Keratinocyte (primary cell): ENCODE results near the gene OLFM2. TPM values are rescaled to one million over a fixed set of nuclear protein-coding genes. Genes with fewer than 3 reads are reported as not detected.

ENCODE experiments used
- DNase-seq: peaks from one replicate; pipeline ENCODE4 v3.0.0-alpha.2; 2011; ENCODE audit warnings: low read depth, missing footprints, low spot score
- FAIRE-seq: peaks from 2 replicates; lab custom pipeline; 2011; peaks lifted over from hg19 to GRCh38; lab: Jason Lieb, UNC
- H2AFZ ChIP-seq: 2 replicates; pipeline ENCODE4 v1.6.0; 2012; ENCODE audit warnings: low read length, control low read depth, inconsistent platforms; ENCODE audit not compliant: control insufficient read depth
- H3K27ac ChIP-seq: 2 replicates; pipeline ENCODE4 v1.5.1; 2011; ENCODE audit warnings: low read length; ENCODE audit not compliant: control insufficient read depth, insufficient read depth
- H3K27me3 ChIP-seq: 3 replicates; pipeline ENCODE4 v1.6.0; 2011; ENCODE audit warnings: low read length; ENCODE audit not compliant: control insufficient read depth, insufficient read depth; ENCODE audit errors: extremely low read depth
- H3K36me3 ChIP-seq, 2 experiments: 2 replicates in 1 of 2; 3 replicates in 1 of 2; pipeline ENCODE4 v1.5.1; 2011; ENCODE audit warnings: low read length in 2 of 2, mild to moderate bottlenecking in 1 of 2; ENCODE audit not compliant: control insufficient read depth in 2 of 2, insufficient read depth in 2 of 2; ENCODE audit errors: extremely low read depth in 1 of 2
- H3K4me1 ChIP-seq: 3 replicates; pipeline ENCODE4 v1.5.1; 2011; ENCODE audit warnings: low read length; ENCODE audit not compliant: control insufficient read depth, insufficient read depth; ENCODE audit errors: extremely low read depth
- H3K4me2 ChIP-seq: 3 replicates; pipeline ENCODE4 v1.6.0; 2011; ENCODE audit warnings: low read depth, low read length; ENCODE audit not compliant: control insufficient read depth, insufficient read depth; ENCODE audit errors: extremely low read depth
- H3K4me3 ChIP-seq, 3 experiments: fragments of 200-600 bp in 1 of 3; sonication (generic) in 1 of 3; 2 replicates in 2 of 3; 3 replicates in 1 of 3; pipeline ENCODE4 v1.5.1; 2011 to 2016; ENCODE audit warnings: low read length in 3 of 3, mild to moderate bottlenecking in 3 of 3, control low read depth in 2 of 3, inconsistent platforms in 1 of 3, low read depth in 1 of 3, mixed read lengths in 1 of 3, mixed run types in 1 of 3, moderate library complexity in 1 of 3; ENCODE audit not compliant: control insufficient read depth in 2 of 3, insufficient read depth in 2 of 3; ENCODE audit errors: extremely low read depth in 1 of 3
- H3K79me2 ChIP-seq: 2 replicates; pipeline ENCODE4 v1.6.0; 2012; ENCODE audit warnings: low read length; ENCODE audit not compliant: control insufficient read depth, insufficient read depth
- H3K9ac ChIP-seq: 3 replicates; pipeline ENCODE4 v1.6.0; 2011; ENCODE audit warnings: low read length; ENCODE audit not compliant: control insufficient read depth, insufficient read depth; ENCODE audit errors: extremely low read depth
- H3K9me1 ChIP-seq: 3 replicates; pipeline ENCODE4 v1.6.0; 2011; ENCODE audit warnings: low read length; ENCODE audit not compliant: control insufficient read depth, insufficient read depth; ENCODE audit errors: extremely low read depth
- H3K9me3 ChIP-seq: 2 replicates; pipeline ENCODE4 v1.5.1; 2012; ENCODE audit warnings: low read depth, low read length; ENCODE audit not compliant: control insufficient read depth
- H4K20me1 ChIP-seq: 3 replicates; pipeline ENCODE4 v1.6.0; 2011; ENCODE audit warnings: low read length; ENCODE audit not compliant: control insufficient read depth, insufficient read depth; ENCODE audit errors: extremely low read depth
- EZH2 ChIP-seq: IDR thresholded peaks from one replicate; pipeline ENCODE4 v1.6.1; 2012; ENCODE audit warnings: inconsistent platforms, mild to moderate bottlenecking, low read length, moderate library complexity
- dilution Hi-C: fragments of 300-500 bp; cut with MboI; formaldehyde crosslinking; loops from one replicate; pipeline ENCODE4 v1.7.0; 2020; ENCODE audit warnings: low sequenced_read_pairs; ENCODE audit not compliant: extremely low pct_ligation_motif_present
- polyA plus RNA-seq, 5 experiments: library from polyadenylated mRNA; depleted of rRNA in 3 of 5; stranded (reverse) in 3 of 5; stranded (forward) in 1 of 5; unstranded in 1 of 5; fragments of >200 nt; gene quantifications; 1 replicate in 1 of 5; 2 replicates in 3 of 5; 3 replicates in 1 of 5; pipeline versions ENCODE4 v1.2.1 to v1.2.3, GENCODE V29; 2011 to 2012; ENCODE audit warnings: missing spikeins in 2 of 5, low read depth in 1 of 5, low replicate concordance in 1 of 5
- TF ChIP-seq, protein P1 (sequence below), 3 experiments: IDR thresholded peaks in 1 of 3; conservative IDR thresholded peaks in 1 of 3; optimal IDR thresholded peaks in 1 of 3; 2 replicates in 2 of 3; 3 replicates in 1 of 3; pipeline versions ENCODE3 to v1.5.1; 2011; ENCODE audit warnings: low read length in 3 of 3, mild to moderate bottlenecking in 3 of 3, moderate library complexity in 2 of 3, control low read depth in 1 of 3, inconsistent platforms in 1 of 3; ENCODE audit not compliant: insufficient read depth in 2 of 3; ENCODE audit errors: extremely low read depth in 1 of 3

Gene OLFM2
- polyA plus RNA-seq, 1 donor (not counting 4 experiments of a cell fraction or from before 2014, with no cell fraction given): 5.3 TPM

GRCh38 chr19:9962623-9963290, 26.4 kb upstream of the OLFM2 start:
- H3K27me3 ChIP-seq: no peaks in the 10 kb centered on the region
- dilution Hi-C loops: no loop called here

GRCh38 chr19:9961103-9961502, 24.8 kb upstream of the OLFM2 start:
- Histone ChIP-seq H3K9me1 (no peaks in the 10 kb centered on the region), H3K27ac (no peak overlapping the region), H4K20me1 (no peaks in the 10 kb centered on the region), H3K27me3 (no peaks in the 10 kb centered on the region), H3K79me2 (no peaks in the 10 kb centered on the region), H3K9me3 (no peaks in the 10 kb centered on the region), H2AFZ (no peak overlapping the region), H3K36me3 (no peaks in the 10 kb centered on the region), H3K9ac (no peak overlapping the region), H3K4me3 (no peak overlapping the region), H3K4me1 (no peaks in the 10 kb centered on the region), H3K4me2 (no peak overlapping the region)
- dilution Hi-C loops: no loop called here
- DNase-seq: no peak
- TF ChIP-seq EZH2: no peak
- TF ChIP-seq, protein P1, sequence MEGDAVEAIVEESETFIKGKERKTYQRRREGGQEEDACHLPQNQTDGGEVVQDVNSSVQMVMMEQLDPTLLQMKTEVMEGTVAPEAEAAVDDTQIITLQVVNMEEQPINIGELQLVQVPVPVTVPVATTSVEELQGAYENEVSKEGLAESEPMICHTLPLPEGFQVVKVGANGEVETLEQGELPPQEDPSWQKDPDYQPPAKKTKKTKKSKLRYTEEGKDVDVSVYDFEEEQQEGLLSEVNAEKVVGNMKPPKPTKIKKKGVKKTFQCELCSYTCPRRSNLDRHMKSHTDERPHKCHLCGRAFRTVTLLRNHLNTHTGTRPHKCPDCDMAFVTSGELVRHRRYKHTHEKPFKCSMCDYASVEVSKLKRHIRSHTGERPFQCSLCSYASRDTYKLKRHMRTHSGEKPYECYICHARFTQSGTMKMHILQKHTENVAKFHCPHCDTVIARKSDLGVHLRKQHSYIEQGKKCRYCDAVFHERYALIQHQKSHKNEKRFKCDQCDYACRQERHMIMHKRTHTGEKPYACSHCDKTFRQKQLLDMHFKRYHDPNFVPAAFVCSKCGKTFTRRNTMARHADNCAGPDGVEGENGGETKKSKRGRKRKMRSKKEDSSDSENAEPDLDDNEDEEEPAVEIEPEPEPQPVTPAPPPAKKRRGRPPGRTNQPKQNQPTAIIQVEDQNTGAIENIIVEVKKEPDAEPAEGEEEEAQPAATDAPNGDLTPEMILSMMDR (optimal IDR thresholded peaks at IDR 0.05 in 1 of 3, IDR thresholded peaks at IDR 0.05 in 1 of 3, conservative IDR thresholded peaks at IDR 0.05 in 1 of 3; ENCODE audit: extremely low read depth in 1 of 3, insufficient read depth in 2 of 3, low read length in 3 of 3): no peak
- no peak for FAIRE-seq

More at GRCh38 chr19:9962623-9963290, 26.4 kb upstream of the OLFM2 start:
- Histone ChIP-seq H2AFZ (no peak overlapping the region), H3K4me1 (no peaks in the 10 kb centered on the region), H3K36me3 (no peaks in the 10 kb centered on the region), H4K20me1 (no peaks in the 10 kb centered on the region), H3K4me2 (no peak overlapping the region), H3K27ac (no peak overlapping the region), H3K4me3 (no peak overlapping the region), H3K9me3 (no peaks in the 10 kb centered on the region), H3K9ac (no peak overlapping the region), H3K9me1 (no peaks in the 10 kb centered on the region), H3K79me2 (no peaks in the 10 kb centered on the region)
- TF ChIP-seq EZH2: no peak
- TF ChIP-seq, protein P1 (optimal IDR thresholded peaks at IDR 0.05 in 1 of 3, IDR thresholded peaks at IDR 0.05 in 1 of 3, conservative IDR thresholded peaks at IDR 0.05 in 1 of 3; ENCODE audit: extremely low read depth in 1 of 3, insufficient read depth in 2 of 3, low read length in 3 of 3): no peak
- DNase-seq: no peak
- FAIRE-seq: no peak
